ENCODE measurements around the gene RFX2.
"Not testable (repeated sequence)": the region's sequence is repeated elsewhere in the genome, so short reads cannot be mapped to it uniquely, and the experiment has no call there.

The RFX2 gene

DNA sequence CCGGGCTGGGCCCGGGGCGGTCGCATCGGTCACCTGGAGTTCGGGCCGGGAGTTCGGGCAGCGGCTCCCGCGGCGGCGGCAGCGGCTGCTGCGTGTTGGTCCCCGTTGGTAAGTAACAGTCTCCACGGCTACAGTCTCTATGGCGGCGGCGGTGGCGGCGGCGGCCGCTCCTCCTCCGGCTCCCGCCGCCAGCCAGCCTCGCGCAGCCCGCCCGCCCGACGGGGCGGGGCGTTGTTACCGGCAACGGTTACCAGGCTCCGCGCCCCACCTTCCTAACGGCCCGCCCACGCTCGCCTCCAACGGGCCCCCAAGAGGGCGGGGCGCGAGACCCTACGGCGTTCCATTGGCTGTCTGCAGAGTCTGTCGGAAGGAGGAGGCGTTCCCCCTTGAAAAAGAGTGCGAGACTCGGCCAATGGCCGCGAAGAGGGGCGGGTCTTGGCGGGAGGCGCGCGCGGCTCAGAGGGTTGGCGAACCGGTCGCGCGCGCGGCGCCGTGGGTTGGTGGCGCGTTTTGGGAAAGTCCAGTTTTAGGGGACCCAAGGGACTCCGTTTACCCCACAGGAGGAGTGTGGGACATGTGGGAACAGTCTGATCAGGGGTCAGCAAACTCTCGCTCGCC is at the start of gene RFX2:
RFX2 (minus strand) TSS at position 141 of the 618 bp plus-strand sequence. CDS start 63,004 bp downstream, outside the sequence.
- peak; percentile 99 for DNase-seq

DNA sequence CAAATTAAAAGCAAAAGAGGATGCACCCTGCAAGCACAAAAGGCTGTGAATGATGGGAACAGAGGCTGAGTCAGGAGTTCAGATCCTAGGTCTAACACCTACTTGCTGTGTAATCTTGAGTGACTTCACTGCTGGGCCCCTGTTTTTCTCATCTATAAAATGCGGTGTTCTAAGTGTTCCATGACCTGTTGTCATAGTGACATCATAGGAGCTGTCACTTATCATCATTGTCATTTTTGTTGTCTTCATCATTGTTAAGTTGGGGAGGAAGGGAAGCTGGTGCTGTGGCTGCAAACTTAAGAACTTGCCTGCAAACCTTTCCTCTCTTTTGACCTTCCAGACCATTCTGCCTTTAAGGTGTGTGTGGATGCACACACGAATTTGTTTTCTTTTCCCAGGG is 45.7 kb upstream of the RFX2 start:
- DNase-seq = no peak

DNA sequence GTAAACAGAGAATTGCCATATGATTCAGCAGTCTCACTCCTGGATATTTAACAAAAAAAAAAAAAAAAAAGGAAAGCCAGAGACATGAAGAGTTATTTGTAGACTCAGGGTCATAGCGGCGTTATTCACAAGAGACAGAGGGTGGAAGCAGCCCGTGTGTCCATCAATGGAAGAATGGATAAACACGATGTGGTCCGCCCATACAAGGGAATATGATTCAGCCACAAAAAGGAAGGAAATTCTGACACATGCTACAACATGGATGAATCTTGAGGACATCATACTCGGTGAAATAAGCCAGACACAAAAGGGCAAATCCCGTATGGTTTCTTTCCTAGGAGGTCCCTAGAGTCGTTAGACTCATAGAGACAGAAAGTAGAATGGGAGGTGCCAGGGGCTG is 40.0 kb upstream of the RFX2 start:
- DNase-seq = no peak

DNA sequence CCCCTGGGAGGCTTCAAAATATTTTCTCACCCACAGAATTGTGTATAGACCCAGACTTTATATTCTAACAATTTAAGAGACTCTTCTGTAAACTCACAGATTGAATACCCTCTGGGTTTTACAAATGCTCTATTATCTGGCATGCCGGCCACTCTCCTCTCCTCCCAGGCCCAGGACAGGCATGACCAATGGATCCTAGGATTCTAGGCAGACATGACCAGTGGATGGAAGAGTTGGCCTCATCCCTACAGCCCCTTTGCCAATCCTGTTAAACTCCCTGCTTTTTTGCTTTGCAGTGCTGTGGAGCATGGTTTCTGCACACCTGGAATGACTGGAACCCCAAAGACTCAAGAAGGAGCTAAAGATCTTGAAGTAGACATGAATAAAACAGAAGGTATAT is 30.9 kb upstream of the RFX2 start:
- DNase-seq = no peak

DNA sequence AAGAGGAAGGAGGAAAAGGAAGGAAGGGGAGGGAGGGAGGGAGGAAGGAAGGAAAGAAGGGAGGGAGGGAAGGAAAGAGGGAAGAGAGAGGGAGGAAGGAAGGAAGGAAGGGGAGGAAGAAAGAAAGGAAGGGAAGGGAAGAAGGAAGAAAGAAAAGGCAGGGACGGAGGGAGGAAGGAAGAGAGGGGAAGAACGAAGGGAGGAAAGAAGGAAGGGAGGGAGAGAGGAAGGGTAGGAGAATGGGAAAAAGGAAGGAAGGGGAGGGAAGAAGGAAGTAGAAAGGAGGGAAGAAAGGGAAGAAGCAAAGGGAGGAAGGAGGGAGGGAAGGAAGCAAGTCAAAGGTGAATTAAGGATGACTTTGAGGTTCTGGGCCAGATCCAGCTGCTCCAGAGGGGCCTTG is 28.2 kb upstream of the RFX2 start:
- DNase-seq = no peak

DNA sequence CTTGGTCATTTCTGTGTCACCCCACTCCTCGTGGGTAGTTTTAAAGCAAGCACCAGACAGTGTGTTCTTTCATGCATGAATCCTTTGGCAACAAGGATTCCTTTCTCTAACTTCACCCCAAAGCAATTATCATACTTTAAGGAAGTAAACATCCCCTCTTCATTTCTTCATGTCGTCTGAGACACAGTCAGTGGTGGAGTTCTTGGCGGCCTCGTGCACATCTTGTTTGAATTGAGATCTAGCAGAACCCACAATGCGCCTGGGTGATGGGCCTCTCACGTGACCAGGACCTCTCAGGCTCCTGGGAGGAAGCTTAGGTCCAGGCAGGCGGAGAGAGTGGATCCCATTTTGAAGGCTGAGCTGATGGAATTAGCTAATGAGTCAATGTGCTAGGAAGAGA is 27.8 kb upstream of the RFX2 start:
- no peak for DNase-seq

DNA sequence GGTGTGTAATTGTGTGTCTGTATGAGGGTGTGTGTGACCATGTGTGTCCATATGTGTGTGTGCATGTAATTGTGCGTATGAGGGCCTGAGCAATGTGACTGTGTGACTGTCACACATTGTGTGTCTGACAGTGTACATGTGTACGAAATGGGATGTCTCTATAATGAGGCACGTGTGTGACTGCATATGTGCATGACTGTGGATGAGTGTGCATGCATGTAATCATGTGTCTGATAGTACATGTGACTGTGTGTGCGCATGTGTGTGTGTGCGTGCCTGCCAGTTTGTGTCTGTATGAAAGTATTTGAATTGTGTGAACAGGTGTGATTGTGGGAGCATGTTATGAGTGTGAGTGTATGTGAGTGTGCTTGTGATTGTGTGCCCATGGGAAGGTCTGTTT is 22.9 kb upstream of the RFX2 start:
- DNase-seq = no peak

DNA sequence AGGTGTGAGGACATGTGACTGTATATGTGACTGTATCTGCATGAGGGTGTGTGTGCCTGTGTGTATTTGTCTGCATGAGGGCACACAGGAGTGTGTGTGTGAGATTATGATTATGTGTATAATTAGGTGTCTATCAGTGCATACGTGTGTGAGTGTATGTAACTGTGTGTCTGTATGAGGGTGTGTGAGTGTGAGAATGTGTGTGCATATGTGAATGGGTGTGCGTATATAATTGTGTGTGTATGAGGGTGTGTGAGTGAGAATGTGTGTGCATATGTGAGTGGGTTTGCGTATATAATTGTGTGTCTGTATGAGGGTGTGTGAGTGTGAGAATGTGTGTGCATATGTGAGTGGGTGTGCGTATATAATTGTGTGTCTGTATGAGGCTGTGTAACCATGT is 22.2 kb upstream of the RFX2 start:
- no peak for DNase-seq

DNA sequence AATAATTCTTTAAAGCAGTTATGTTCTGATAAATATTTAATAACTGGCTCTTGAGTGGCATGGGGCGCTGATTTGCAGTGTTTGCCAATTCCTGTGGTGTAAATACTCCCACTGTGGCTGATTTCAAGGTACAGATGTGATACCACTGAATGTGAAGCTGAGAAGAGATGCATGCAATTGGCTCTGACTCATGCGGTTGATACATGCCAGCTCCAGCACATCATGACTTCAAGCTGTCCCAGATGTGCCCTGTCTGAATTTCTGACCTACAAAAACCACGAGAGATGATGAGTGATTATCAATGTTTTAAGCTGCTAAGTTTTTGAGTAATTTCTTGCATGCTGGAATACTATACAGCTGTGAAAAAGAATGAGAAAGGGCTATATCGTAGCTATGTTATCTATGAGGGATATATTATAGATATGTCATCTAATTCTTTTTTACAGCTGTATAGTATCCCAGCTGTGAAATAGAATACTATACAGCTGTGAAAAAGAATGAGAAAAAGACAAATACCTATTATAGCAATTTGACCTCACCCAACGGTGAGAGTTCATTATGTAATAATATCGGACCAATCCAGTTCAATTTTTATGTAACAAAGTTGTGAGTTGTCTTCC is 17.5 kb upstream of the RFX2 start:
- DNase-seq = no peak

DNA sequence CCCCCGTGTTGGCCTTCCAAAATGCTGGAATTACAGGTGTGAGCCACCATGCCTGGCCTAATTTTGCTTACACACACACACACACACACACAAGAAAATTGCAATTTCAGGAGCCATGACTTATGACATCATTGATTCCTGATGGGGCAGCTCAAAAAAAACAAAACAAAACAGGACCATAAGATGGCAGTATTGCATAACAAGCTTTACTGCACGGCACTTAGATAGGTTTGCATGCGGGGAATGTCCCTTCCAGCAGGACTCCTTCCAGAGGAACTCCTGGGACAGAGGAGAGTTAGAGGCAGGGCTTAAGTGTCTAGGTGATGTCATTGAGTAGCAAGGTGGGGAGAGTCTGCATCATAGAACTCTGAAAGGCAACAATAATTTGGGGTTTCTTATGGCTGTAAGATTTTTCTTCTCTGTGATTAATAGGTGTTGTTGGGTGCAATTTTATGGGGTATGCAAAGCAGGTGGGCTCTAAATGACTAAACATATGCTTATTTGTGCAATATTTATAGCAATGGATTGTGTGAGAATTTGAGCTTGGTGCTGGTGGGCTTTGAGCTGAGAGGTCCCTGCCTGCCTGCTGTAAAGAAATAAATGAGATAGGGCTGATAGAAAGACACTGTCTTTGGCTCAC is 16.2 kb upstream of the RFX2 start:
- peak; percentile 69 for DNase-seq

DNA sequence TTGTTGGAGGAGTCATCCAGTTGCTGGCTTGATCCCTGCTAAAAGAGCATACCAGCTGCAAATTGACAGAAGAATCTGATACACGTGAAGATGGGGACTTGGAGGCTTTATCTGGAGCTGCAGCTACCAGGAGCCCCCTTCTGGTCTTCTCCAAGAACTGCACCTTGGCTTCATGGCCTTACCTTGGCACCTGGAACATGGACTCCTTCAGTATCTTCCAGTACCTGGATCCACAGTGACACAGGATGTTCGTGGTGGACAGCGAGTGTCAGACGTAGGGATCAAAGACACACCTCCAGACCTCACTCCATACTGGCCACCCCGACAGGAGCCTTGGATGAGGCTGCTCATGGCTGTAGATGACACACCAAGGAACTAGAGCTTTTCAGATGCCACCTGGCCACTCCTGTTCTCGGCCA is 15.3 kb upstream of the RFX2 start:
- peak; percentile 79 for DNase-seq

DNA sequence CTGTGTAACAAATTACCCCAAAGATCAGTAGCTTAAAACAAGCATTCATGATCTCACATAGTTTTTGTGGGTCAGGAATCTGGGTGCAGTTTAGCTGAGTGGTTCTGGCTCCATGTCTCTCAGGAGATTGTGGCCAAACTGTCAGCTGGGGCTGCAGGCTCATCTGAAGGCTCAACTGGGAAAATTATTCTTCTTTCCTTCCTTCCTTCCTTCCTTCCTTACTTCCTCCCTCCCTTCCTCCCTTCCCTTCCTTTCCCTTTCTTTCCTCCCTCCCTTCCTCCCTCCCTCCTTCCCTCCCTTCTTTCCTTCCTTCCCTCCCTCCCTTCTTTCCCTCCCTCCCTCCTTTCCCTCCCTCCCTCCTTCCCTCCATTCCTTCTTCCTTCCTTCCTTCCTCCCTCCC is 8.7 kb upstream of the RFX2 start:
- DNase-seq = no peak

DNA sequence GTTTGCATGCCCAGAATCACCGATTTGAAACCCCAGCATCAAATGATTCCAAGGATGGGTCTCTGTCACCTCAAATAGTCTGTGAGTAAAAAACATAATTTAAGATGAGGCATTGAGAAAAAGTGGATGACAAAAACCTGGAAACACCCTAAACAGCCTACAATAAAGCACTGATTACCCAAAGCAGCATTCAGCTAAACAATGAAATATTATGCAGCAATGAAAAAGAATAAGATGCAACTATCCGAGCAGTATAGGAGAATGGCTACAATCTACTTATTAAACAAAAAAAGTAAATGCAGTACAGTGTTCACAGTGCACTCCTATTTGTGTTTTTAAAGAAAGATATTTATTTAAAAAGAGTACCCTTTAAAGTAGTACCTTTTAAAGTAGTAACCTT is 7.7 kb upstream of the RFX2 start:
- DNase-seq = no peak

DNA sequence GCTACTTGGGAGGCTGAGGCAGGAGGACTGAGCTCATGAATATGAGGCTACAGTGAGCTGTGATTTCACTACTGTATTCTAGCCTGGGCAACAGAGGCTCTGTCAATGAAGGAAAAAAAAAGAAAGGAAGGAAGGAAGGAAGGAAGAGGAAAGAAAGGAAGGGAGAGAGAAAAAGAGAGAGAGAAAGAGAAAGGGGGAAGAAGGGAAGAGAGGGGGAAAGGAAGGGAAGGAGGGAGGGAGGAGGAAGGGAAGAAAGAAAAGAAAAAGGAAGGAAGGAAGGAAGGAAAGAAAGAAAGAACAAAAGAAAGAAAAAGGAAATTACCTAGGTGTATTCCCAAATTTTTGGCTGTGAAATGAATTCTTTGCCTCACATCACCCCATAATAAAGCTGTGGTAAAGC is 7.2 kb upstream of the RFX2 start:
- no peak for DNase-seq

DNA sequence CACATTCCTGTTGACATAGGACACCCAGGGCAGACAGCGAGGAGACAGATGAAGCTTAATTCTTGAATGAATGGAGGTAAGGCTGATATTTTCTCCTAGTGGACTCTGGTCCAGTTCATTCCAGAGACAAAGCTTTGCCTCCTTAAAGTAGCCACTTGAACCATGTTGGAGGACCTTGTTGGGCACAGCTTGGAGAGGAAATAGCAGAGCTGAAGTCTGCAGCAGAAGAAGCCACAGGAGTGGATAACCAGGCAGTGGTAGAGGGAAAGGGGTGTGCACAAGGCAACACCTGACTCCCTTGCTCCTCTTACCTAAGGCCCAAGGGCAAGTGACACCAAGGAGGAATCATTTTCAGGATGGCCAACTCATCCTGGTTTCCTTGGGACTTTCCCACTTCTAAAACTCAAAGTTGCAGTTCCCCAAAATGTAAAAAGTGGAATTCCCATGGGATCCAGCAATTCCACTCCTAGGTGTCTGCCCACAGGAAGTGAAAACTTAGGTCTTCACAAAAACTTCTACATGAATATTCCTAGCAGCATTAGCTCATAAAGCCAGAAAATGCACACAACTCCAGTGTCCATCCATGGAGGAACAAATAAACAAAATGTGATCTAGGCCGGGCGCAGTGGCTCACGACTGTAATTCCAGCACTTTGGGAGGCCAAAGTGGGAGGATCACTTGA is 6.6 kb upstream of the RFX2 start:
- DNase-seq = no peak

DNA sequence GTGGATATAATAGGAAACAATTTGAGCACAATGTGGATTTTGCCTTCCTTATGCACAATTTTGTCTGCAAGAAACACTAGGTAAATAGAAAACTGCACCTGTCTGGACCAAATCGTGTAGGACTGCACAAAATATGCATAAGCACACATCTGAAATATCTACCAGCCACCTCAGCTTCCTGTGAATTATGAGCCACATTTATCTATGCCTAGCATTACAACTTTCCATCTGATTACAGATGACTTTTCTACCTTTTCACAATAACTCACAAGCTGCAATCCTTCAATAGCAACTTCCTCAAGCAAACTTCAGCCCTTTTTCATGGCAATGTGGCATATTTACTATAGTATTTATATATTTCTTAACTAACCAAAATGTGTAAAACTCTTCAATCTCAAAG is 5.7 kb upstream of the RFX2 start:
- DNase-seq = no peak

DNA sequence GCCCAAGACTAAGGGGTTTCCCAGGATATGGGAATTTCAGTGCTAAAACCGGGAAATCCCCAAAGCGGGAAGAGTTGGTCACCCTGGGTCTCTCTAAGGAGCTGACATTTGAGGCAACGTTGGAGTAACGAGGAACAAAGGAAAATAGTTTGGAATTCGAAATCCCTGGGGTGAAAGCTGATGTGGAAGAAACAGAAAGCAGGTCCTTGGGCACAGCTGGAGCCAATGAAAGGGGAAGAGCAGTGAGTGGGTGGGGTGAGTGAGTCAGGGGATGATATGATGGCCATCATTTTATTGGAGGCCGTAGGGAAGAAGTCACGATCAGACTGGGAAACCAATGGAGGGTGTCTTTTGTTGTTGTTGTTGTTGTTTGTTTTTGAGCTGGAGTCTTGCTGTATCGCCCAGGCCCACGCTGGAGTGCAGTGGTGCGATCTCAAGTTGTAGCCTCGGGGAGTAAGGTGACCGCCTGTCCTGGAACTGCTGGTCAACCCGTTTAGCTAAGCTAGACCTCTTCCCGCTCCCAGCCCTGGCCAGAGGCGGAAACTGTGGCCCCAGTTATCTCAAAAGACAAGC is 3.4 kb upstream of the RFX2 start:
- DNase-seq = no peak

DNA sequence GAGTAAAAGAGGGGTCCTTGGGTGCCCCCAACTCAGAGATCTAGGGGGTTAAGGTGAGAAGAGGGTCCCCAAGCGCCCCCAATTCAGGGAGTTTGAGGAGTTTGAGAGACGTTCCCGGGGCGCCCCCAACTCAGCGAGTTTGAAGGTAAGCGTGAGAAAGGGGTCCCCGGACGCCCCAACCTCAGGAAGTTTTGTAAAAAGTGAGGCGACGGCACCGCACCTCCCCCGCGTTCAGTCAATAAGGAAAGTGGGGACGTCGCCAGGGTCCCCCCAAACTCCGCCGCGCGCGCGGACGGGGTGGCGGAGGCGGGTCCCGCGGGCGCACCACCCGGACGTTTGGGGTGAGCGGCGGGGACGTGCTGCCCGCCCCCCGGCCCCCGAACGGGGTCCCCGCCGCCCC is 353 bp downstream of the RFX2 start:
- no peak for DNase-seq

DNA sequence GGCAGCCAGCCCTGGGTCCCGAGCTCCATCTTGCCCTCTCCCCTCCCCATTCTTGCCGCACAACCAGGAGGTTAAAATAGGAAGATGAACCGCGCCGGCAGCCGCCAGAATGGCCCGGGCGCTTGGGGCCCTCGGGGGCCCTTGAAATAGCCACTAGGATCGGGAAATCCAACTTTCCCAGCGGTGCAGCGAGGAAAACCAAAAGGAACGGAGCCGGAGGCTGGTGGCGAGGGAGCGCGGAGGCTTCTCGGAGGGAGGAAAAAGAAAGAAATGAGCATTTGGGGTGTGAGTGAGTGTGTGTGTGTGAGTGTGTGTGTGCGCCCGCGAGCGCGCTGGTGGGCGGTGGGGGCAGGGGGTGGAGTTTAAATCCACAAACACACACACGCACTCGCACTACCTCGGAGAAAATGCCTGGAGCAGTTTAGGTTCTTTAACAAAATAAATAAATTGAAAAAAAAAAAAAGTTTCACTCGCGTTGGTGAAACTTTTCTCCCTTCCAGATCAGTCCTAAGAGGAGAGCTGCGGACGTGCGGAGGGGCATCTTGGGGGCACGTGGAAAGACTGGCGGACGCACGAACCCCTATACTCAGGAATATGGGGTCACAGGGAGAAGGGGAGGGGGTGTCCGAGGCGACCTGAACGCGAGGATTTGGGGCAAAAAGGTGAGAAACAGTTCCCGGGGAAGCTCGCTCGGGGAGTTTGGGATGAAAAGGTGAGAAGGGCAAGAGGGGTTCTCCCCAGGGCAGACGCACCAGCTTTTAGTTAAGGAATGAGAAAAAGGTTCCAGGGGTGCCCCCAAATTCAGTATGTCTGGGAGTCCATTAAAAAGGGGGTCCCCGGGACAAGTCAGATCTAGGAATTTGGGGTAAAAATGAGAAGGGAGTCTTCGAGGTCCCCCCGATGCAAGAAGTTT is 1.3 kb downstream of the RFX2 start:
- DNase-seq = no peak

DNA sequence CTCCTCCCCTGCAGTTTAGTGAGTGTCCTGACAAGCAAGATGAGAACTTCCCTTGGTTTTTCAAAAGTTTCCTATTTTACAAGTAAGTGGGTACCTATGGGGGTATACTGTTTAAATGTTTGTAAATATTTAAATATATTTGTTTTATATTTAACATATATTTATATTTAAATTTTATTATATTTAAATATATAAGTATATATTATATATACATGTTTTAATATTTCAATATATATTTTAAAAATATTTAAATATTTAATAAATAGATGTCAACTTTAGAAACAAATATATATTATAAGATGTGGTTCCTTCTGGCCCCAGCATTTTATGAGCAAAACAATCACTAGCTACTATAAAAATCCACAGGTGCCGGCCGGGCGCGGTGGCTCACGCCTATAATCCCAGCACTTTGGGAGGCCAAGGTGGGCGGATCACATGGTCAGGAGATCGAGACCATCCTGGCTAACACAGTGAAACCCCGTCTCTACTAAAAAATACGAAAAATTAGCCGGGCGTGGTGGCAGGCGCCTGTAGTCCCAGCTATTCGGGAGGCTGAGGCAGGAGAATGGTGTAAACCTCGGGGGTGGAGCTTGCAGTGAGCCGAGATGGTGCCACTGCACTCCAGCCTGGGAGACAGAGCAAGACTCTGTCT is 3.5 kb downstream of the RFX2 start:
- not testable (repeated sequence) for DNase-seq

DNA sequence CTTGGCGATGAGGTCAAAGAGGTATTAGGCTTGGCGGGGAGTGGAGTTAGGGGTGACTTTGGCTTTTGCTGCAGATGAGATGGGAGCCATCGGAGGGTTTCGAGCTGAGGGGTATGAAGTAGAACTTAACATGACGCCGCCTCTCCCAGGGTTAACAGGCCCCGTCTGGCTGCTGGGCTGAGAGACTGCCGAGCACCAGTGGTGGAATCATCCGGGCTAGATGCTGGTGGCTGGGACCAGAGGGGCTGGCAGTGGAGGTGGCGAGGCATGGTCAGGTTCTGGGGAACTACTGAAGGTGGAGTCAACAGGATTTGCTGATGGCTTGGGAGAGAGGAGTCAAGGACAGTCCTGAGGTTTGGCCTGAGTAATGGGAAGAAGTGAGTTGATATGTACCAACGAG is 4.9 kb downstream of the RFX2 start:
- no peak for DNase-seq

DNA sequence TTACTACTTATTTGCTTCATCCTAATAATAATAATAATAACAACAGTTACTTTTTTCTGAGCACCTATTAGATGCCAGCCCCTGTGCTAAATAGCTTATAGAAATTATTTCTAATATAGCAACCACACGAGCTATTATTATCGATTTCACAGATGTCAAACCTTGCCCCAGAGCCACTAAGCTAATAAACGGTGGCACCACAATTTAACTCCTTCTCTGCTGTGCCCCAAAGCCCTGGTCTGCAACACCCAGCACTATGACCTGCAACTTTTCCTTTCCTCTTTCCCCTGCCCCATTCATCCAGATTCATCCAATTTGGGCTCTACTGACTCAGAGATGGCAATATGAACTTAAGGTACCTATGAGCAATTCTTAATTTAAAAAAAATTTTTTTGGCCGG is 6.4 kb downstream of the RFX2 start:
- DNase-seq = no peak

Measured in RPMI8226 (cell line).